Activated CD8-positive, alpha-beta T cell treated with anti-CD3 and anti-CD28 coated beads for 36 hours (primary cell): ENCODE data around the gene C12orf75. TPM values are rescaled to one million over a fixed set of nuclear protein-coding genes. Genes with fewer than 3 reads are reported as not detected.

Experiments used
- ATAC-seq: fragments of 200-7000 bp; cut with Tn5 transposase; one replicate; pipeline ENCODE4 v1.10.0; 2021; ENCODE audit warnings: mild to moderate bottlenecking, moderate library complexity
- CTCF ChIA-PET: fragments of 350-600 bp; sonication (Branson Sonifier 250); formaldehyde crosslinking; loops from one replicate; lab custom pipeline; 2021; ENCODE audit warnings: antibody characterized with exemption; lab: Charles Lee
- POLR2A ChIA-PET: fragments of 350-600 bp; sonication (Branson Sonifier 250); formaldehyde crosslinking; loops from one replicate; lab custom pipeline; 2021; ENCODE audit warnings: antibody characterized with exemption; lab: Charles Lee
- DNase-seq: peaks from one replicate; pipeline ENCODE4 v3.0.0-alpha.2; 2020
- H3K27ac Mint-ChIP-seq: one replicate; pipeline ENCODE4 v1.8.0; 2021; ENCODE audit warnings: mild to moderate bottlenecking, mixed read lengths
- H3K27me3 Mint-ChIP-seq: one replicate; pipeline ENCODE4 v1.8.0; 2021; ENCODE audit warnings: mixed read lengths
- H3K36me3 Mint-ChIP-seq: one replicate; pipeline ENCODE4 v1.8.0; 2021; ENCODE audit warnings: low read depth, mixed read lengths
- H3K4me1 Mint-ChIP-seq: one replicate; pipeline ENCODE4 v1.8.0; 2021; ENCODE audit warnings: low read depth, mixed read lengths
- H3K4me3 Mint-ChIP-seq: one replicate; pipeline ENCODE4 v1.8.0; 2021; ENCODE audit warnings: mild to moderate bottlenecking, moderate library complexity, mixed read lengths
- H3K9me3 Mint-ChIP-seq: one replicate; pipeline ENCODE4 v1.8.0; 2021; ENCODE audit warnings: mixed read lengths
- intact Hi-C: fragments of 100-400 bp; cut with micrococcal nuclease; formaldehyde crosslinking; loops from one replicate; pipeline ENCODE4 v1.10.0; 2022
- total RNA-seq, 2 experiments: library from RNA; stranded (reverse); gene quantifications; one replicate each; pipeline ENCODE4 v1.2.3, GENCODE V29; 2021
- TF ChIP-seq, protein P1 (sequence below): fragments of 200-600 bp; IDR thresholded peaks from one replicate; pipeline ENCODE4 v1.8.0; 2022; ENCODE audit warnings: antibody characterized with exemption, mild to moderate bottlenecking

C12orf75 gene
- 10 to 100 TPM; 62.0 to 66.9 TPM for total RNA-seq

DNA sequence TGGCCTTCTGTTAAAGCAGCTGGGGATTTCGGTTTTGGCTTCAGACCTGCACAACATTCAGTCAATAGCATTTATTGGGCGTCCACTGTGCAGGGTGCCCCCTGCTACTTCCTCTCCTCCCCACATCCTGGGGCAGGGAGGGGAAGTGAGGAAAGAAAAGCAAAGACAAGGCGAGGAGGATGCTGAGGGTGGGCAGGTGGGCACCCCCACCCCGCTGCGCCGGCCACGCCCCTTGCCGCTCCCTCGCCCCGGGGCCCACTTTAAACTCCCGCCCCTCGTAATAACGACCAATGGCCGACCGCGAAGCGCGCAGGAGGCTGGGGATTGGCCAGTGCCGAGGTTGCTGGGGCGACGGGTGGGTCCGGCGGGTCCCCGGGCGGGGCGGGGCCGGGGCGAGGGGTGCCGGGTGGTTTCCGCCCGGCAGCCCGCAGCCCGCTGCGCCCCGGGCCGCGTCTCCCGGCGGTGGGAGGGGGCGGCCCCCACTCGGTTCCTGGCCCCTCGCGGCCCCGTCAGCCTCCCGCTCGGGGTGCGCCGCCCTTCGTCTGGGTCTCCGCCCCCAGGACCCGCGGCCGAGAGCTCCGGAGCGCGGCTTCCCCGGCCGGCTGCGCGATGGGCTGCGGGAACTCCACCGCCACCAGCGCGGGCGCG, at the start of gene C12orf75:
TSS of gene C12orf75 (plus strand) at position 409 of the 648 bp plus-strand sequence. CDS start at position 610, 201 bp downstream.
- ATAC-seq, result peak; percentile 91
- CTCF ChIA-PET, result interaction anchor here (1.4 to 3.4 kb wide), 2 partner anchors 38 to 95 kb away, joined by 3 to 17 read pairs; partner anchors contain the start of gene APPL2

DNA sequence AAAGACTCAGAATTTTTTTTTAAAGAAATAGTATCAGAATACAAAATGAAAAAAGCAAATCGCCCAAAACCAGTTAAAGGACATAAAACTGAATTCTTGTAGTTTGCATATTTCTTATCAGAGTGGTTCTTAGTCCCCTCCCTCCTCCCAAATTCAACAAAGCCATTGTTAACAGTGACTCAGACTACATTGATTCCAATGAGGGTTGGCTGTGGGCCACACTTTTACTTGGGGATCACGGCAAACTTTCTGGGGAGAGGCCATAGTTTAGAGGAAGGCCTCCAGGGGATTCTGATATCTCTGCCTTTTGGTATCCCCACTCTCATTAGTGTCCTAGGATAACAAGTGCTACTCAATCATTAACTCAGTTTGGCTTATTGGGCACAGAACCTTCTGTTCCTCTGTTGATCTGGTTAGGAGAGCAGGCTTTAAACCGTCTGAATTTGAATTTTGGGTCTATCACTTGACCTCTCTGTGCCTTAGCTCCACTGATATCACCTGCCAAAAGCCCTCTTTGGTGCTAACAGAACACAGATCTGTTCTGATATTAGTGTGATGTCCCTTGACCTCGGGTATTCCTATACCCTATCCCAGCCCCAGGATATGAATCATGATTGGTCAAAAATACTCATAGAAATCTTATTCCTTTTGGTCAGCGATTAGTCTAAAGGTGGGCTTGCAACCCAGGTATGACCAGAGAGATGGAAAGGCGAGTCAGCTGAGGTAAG, 49.4 kb upstream of the C12orf75 start:
- Mint-ChIP-seq H3K4me3 (no peak overlapping the region), H3K9me3 (no peaks in the 10 kb centered on the region), H3K4me1 (no peaks in the 10 kb centered on the region), H3K27ac (no peak overlapping the region), H3K36me3 (no peaks in the 10 kb centered on the region), H3K27me3 (no peaks in the 10 kb centered on the region)
- POLR2A ChIA-PET, result no interaction called here
- no peak for DNase-seq
- intact Hi-C loops, result no loop called here
- no peak for ATAC-seq
- CTCF ChIA-PET, result interaction anchor here (1.2 kb wide), 1 partner anchor 103 kb away, joined by 4 read pairs; no protein-coding TSS in a partner anchor
- TF ChIP-seq, protein P1, sequence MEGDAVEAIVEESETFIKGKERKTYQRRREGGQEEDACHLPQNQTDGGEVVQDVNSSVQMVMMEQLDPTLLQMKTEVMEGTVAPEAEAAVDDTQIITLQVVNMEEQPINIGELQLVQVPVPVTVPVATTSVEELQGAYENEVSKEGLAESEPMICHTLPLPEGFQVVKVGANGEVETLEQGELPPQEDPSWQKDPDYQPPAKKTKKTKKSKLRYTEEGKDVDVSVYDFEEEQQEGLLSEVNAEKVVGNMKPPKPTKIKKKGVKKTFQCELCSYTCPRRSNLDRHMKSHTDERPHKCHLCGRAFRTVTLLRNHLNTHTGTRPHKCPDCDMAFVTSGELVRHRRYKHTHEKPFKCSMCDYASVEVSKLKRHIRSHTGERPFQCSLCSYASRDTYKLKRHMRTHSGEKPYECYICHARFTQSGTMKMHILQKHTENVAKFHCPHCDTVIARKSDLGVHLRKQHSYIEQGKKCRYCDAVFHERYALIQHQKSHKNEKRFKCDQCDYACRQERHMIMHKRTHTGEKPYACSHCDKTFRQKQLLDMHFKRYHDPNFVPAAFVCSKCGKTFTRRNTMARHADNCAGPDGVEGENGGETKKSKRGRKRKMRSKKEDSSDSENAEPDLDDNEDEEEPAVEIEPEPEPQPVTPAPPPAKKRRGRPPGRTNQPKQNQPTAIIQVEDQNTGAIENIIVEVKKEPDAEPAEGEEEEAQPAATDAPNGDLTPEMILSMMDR, result no peak

More for the DNA sequence above, at the start of gene C12orf75:
- H3K4me1 Mint-ChIP-seq, result peaks cover 48% of the 10 kb centered on the region
- no peaks in the 10 kb centered on the region for H3K36me3 Mint-ChIP-seq
- intact Hi-C loops, result no loop called here
- H3K4me3 Mint-ChIP-seq, result peak within 1 kb of the TSS; percentile 79
- peak within 1 kb of the TSS; percentile 90 for H3K27ac Mint-ChIP-seq
- POLR2A ChIA-PET, result interaction anchor here (0.6 kb wide), 2 partner anchors 36 to 84 kb away, joined by 3 read pairs; no protein-coding TSS in a partner anchor
- TF ChIP-seq, protein P1, result no peak
- no peaks in the 10 kb centered on the region for H3K27me3 Mint-ChIP-seq
- DNase-seq, result peak; percentile 92
- H3K9me3 Mint-ChIP-seq, result no peaks in the 10 kb centered on the region

DNA sequence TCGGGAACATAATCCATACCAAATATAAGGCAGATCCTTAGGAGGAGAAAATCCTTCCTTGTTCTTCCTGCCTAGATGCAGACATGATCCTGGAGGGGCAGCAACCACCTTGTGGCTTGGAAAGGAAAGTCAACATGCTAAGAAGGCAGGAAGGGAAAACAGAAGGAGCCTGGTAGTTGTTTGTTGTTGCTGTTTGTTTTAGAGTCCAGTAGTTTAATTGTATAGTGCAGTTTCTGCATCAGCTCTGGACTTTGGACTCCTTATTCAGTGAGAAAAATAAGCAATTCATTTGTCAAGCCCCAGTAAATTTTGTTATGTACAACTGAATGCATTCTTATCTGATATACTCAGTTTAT, 48.8 kb upstream of the C12orf75 start:
- no peaks in the 10 kb centered on the region for H3K27me3 Mint-ChIP-seq
- no peaks in the 10 kb centered on the region for H3K36me3 Mint-ChIP-seq
- no peak overlapping the region for H3K4me3 Mint-ChIP-seq
- H3K27ac Mint-ChIP-seq, result no peak overlapping the region
- intact Hi-C loops, result no loop called here
- no peak for DNase-seq
- TF ChIP-seq, protein P1, result no peak
- ChIA-PET CTCF (interaction anchor here (1.2 to 1.3 kb wide), 2 partner anchors 13 to 102 kb away, joined by 3 to 4 read pairs; no protein-coding TSS in a partner anchor), POLR2A (interaction anchor here (0.8 kb wide), 1 partner anchor 11 kb away, joined by 3 read pairs; no protein-coding TSS in a partner anchor)
- H3K9me3 Mint-ChIP-seq, result no peaks in the 10 kb centered on the region
- H3K4me1 Mint-ChIP-seq, result no peaks in the 10 kb centered on the region
- ATAC-seq, result no peak

DNA sequence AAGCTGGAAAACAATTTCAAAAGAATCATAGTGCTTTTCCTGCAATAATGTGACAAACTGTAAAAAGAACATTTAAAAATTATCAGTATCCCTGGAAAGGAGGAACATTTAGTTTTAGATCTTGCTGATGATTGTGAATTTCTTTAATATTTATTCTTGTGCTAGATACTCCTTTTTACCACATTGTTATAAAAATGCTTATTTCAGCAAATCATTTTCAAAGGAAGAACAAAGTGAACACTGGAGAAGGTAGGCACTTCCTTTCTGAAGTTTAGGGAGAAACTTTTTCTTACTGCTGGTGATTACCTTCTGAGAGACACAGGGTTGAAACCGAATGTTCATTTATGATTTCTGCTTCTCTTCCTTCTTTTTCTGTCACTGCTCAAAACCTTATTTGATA, 45.1 kb upstream of the C12orf75 start:
- POLR2A ChIA-PET, result no interaction called here
- CTCF ChIA-PET, result interaction anchor here (1.0 to 1.3 kb wide), 2 partner anchors 8 to 98 kb away, joined by 3 read pairs; no protein-coding TSS in a partner anchor

More for the DNA sequence above, 45.1 kb upstream of the C12orf75 start:
- no peaks in the 10 kb centered on the region for H3K27me3 Mint-ChIP-seq
- no peaks in the 10 kb centered on the region for H3K9me3 Mint-ChIP-seq
- intact Hi-C loops, result no loop called here
- H3K27ac Mint-ChIP-seq, result no peak overlapping the region
- TF ChIP-seq, protein P1, result no peak
- no peak overlapping the region for H3K4me3 Mint-ChIP-seq
- no peak for DNase-seq
- no peaks in the 10 kb centered on the region for H3K36me3 Mint-ChIP-seq
- ATAC-seq, result no peak
- H3K4me1 Mint-ChIP-seq, result no peaks in the 10 kb centered on the region
